Measurements from ENCODE around the gene HAUS8. TPM values are rescaled to one million over a fixed set of nuclear protein-coding genes. Genes with fewer than 3 reads are reported as not detected.
"Not testable (repeated sequence)": the region's sequence is repeated elsewhere in the genome, so short reads cannot be mapped to it uniquely, and the experiment has no call there.

Gene HAUS8
- total RNA-seq, 4 donors from 2014 or later = 4.4 to 13.8 (median 10.3) TPM

DNA sequence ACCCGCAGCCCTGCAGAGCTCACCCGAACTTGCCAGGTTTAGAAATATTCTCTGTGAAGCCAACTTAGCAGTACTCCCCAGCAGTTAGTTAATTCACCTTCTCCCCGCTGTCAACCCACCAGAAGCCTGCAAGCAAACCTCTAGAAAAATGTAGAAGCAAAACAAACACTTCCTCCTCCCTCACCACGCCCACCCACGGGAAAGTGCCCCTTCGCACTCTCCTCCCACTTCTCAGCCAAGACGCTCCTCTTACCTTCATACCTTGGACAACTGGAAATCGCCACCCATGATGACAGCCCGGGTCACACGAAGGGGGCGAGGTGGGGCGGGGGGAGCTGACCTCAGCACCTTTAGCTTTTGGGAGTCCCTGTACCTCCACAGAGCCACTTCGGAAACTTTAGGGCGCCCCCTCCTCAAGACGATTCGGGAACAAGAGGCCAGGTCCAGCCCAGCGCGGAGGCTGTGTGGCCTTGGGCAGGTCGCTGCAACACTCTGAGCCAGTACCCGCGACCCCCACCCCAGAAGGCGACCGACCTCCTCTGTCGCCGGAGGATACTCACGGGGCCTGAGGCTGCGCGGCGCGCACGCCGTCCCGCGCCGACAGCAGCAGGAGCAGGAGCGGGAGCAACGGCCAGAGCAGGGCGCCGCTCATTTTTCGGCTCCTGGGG, 49.1 kb downstream of the HAUS8 start:
- TF ChIP-seq EP300 (IDR thresholded peaks at IDR 0.05; ENCODE audit: low read depth) = no peak
- TF ChIP-seq POLR2AphosphoS5 (IDR thresholded peaks at IDR 0.05) = no peak
- TF ChIP-seq CTCF (IDR thresholded peaks at IDR 0.05) = no peak
- TF ChIP-seq POLR2A (IDR thresholded peaks at IDR 0.05) = no peak
- peaks cover 0 to 14% (median 8%) of the 10 kb centered on the region in 4 donors for H3K4me1 ChIP-seq
- intact Hi-C loops (cut with DNase I; ENCODE audit: low total_unique reads) (loop anchor here (5.0 kb wide), 1 partner anchor 1869 kb away; no protein-coding TSS in a partner anchor), in situ Hi-C loops (cut with MboI; ENCODE audit: low pct_ligation_motif_present in 1 of 4, low pct_unique_long_range_greater_than_20kb in 1 of 4, low sequenced_read_pairs in 3 of 4) (loop anchor here in 1 of 4 donors (25.0 kb wide), 1 partner anchor 264 kb away; no protein-coding TSS in a partner anchor)
- no peak overlapping the region for H3K27ac ChIP-seq
- peak; percentile 26 for DNase-seq
- H3K36me3 ChIP-seq = no peaks in the 10 kb centered on the region
- peaks cover 67% of the 10 kb centered on the region for H3K27me3 ChIP-seq
- H3K9me3 ChIP-seq = peaks cover 0 to 4% of the 10 kb centered on the region in 2 donors
- WGBS, 2 donors (ENCODE audit: low coverage in 1 of 2) = 1% methylated on average over 24 of the region's 40 CpGs; no CpG with 5 or more reads in 1 of the 2 donors
- H3K4me3 ChIP-seq = peak overlapping the region in 2 of 4 donors; percentile 16 to 40

GRCh38 chr19:17025361-17025760, 49.9 kb downstream of the HAUS8 start:
- intact Hi-C loops (cut with DNase I; ENCODE audit: low total_unique reads) = loop anchor here (5.0 kb wide), 1 partner anchor 1868 kb away; no protein-coding TSS in a partner anchor
- Histone ChIP-seq H3K4me3 (no peak overlapping the region), H3K9me3 (peaks cover 0 to 4% of the 10 kb centered on the region in 2 donors), H3K27me3 (peaks cover 67% of the 10 kb centered on the region), H3K4me1 (peaks cover 0 to 14% (median 8%) of the 10 kb centered on the region in 4 donors), H3K27ac (no peak overlapping the region), H3K36me3 (no peaks in the 10 kb centered on the region)
- TF ChIP-seq CTCF (IDR thresholded peaks at IDR 0.05) (no peak), POLR2AphosphoS5 (IDR thresholded peaks at IDR 0.05) (no peak), POLR2A (IDR thresholded peaks at IDR 0.05) (no peak), EP300 (IDR thresholded peaks at IDR 0.05; ENCODE audit: low read depth) (no peak)
- no peak for DNase-seq
- WGBS, 2 donors (ENCODE audit: low coverage in 1 of 2) = 44 to 81% methylated on average over 1 to 6 of the region's 6 CpGs
- in situ Hi-C loops (cut with MboI; ENCODE audit: low pct_ligation_motif_present in 1 of 4, low pct_unique_long_range_greater_than_20kb in 1 of 4, low sequenced_read_pairs in 3 of 4) = loop anchor here in 1 of 4 donors (25.0 kb wide), 1 partner anchor 263 kb away; no protein-coding TSS in a partner anchor

GRCh38 chr19:17024941-17025340, 50.3 kb downstream of the HAUS8 start:
- not testable (repeated sequence) for H3K36me3 ChIP-seq, DNase-seq, H3K27ac ChIP-seq, H3K4me3 ChIP-seq, H3K9me3 ChIP-seq
- Histone ChIP-seq H3K27me3 (peaks cover 67% of the 10 kb centered on the region), H3K4me1 (peaks cover 0 to 14% (median 8%) of the 10 kb centered on the region in 4 donors)
- WGBS, 2 donors (ENCODE audit: low coverage in 1 of 2) = 68 to 74% methylated on average over 3 to 8 of the region's 8 CpGs
- in situ Hi-C loops (cut with MboI; ENCODE audit: low pct_ligation_motif_present in 1 of 4, low pct_unique_long_range_greater_than_20kb in 1 of 4, low sequenced_read_pairs in 3 of 4) (loop anchor here in 1 of 4 donors (25.0 kb wide), 1 partner anchor 263 kb away; no protein-coding TSS in a partner anchor), intact Hi-C loops (cut with DNase I; ENCODE audit: low total_unique reads) (loop anchor here (5.0 kb wide), 1 partner anchor 1868 kb away; no protein-coding TSS in a partner anchor)

- H3K27me3 ChIP-seq = peaks cover 60% of the 10 kb centered on the region
- H3K27ac ChIP-seq = no peak overlapping the region
- 81 to 87% methylated on average over 3 of the region's 3 CpGs for WGBS, 2 donors (ENCODE audit: low coverage in 1 of 2)
- intact Hi-C loops (cut with DNase I; ENCODE audit: low total_unique reads) (no loop called here), in situ Hi-C loops (cut with MboI; ENCODE audit: low pct_ligation_motif_present in 1 of 4, low pct_unique_long_range_greater_than_20kb in 1 of 4, low sequenced_read_pairs in 3 of 4) (no loop called here)
- no peak for TF ChIP-seq CTCF (IDR thresholded peaks at IDR 0.05)
- TF ChIP-seq POLR2AphosphoS5 (IDR thresholded peaks at IDR 0.05) = no peak
- no peak for TF ChIP-seq EP300 (IDR thresholded peaks at IDR 0.05; ENCODE audit: low read depth)
- H3K4me1 ChIP-seq = peaks cover 0 to 14% (median 8%) of the 10 kb centered on the region in 4 donors
- H3K4me3 ChIP-seq = no peak overlapping the region
- H3K36me3 ChIP-seq = no peaks in the 10 kb centered on the region
- no peak for DNase-seq
- peaks cover 0 to 4% of the 10 kb centered on the region in 2 donors for H3K9me3 ChIP-seq
Observed at GRCh38 chr19:17023805-17024204, 51.4 kb downstream of the HAUS8 start.
